ENCODE results near the gene ITPRIPL2. TPM values are rescaled to one million over a fixed set of nuclear protein-coding genes. Genes with fewer than 3 reads are reported as not detected.

Gene ITPRIPL2
- polyA plus RNA-seq, 6 donors from 2014 or later: 0.27 to 0.95 (median 0.58) TPM; not detected in 1

DNA sequence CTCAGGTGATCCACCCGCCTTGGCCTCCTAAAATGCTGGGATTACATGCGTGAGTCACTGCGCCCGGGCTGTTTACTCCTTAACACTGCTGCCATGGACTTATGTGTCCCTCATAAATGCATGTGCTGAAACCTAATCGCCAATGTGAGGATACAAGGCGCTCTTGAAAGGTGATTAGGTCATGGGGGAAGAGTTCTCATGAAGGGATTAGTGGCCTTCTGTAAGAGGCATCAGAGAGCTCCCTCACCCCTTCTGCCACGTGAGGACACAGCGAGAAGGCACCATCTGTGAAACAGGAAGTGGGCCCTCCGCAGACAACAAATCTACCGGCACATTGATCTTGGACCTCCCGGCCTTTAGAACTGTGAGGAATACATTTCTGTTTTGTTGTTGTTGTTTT is 19.1 kb downstream of the ITPRIPL2 start:
- Mint-ChIP-seq H3K4me1 (peaks cover 11 to 31% (median 12%) of the 10 kb centered on the region in 3 donors), H3K36me3 (no peaks in the 10 kb centered on the region), H3K9me3 (no peaks in the 10 kb centered on the region), H3K27ac (no peak overlapping the region), H3K27me3 (peaks cover 0 to 9% (median 7%) of the 10 kb centered on the region in 3 donors), H3K4me3 (no peak overlapping the region)
- DNase-seq: no peak
- ATAC-seq (ENCODE audit: low read depth in 2 of 2): no peak

DNA sequence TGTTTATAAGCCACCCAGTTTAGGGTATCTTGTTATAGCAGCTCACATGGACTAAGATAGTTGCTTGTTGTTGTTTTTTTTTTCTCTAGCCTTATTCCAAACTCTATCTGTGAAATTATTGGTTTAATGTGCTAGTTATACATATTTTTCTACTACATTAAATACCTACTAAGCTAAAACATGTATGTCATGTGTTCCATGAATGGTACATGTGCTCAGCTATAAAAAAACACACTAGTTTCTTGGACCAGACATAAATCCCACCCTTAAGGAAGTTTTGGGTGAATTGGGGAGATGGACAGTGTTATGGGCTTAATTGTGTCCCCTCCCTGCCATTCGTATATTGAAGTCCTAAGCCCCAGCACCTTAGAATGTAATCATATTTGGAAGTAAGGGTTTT is 19.8 kb downstream of the ITPRIPL2 start:
- no peak overlapping the region for H3K4me3 Mint-ChIP-seq
- no peaks in the 10 kb centered on the region for H3K36me3 Mint-ChIP-seq
- no peaks in the 10 kb centered on the region for H3K9me3 Mint-ChIP-seq

DNA sequence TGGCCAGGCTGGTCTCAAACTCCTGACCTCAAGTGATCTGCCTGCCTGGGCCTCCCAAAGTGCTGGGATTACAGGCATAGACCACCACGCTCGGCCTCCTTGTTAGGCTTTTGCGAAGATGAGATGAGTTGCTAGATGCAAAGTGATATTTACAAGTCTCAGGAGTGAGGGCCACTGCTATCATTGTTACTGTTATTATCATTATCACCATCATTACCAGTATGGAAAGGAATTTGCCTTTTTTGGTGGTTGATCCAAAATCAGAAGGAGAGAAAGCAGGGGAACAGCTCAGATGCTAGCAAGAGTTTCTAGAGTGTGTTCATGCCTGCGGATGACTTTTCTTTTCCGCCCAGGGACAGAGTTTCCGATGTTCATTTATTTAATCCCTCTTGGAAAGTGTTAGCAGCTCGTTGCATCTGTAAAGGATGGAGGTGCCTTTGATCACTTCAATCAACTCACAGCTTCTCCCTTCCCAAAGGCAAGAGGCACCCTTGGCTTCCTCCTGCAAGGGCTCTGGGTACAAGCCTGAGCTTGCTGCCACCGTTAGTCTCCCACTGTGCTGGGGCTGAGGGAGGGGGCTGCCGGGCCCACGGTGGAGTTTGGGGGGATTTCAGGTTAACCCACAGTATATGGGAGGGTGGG is 21.6 kb downstream of the ITPRIPL2 start:
- DNase-seq (no peak), ATAC-seq (ENCODE audit: low read depth in 2 of 2) (no peak)
- H3K9me3 Mint-ChIP-seq: no peaks in the 10 kb centered on the region
- no peak overlapping the region for H3K4me3 Mint-ChIP-seq
- H3K4me1 Mint-ChIP-seq: peaks cover 11 to 29% (median 12%) of the 10 kb centered on the region in 3 donors
- peaks cover 9 to 14% (median 11%) of the 10 kb centered on the region in 3 donors for H3K27me3 Mint-ChIP-seq
- no peaks in the 10 kb centered on the region for H3K36me3 Mint-ChIP-seq
- no peak overlapping the region for H3K27ac Mint-ChIP-seq

More for the DNA sequence above, 19.8 kb downstream of the ITPRIPL2 start:
- H3K4me1 Mint-ChIP-seq: peaks cover 11 to 31% (median 12%) of the 10 kb centered on the region in 3 donors
- DNase-seq: no peak
- no peak overlapping the region for H3K27ac Mint-ChIP-seq
- ATAC-seq (ENCODE audit: low read depth in 2 of 2): no peak
- peaks cover 0 to 9% (median 7%) of the 10 kb centered on the region in 3 donors for H3K27me3 Mint-ChIP-seq

DNA sequence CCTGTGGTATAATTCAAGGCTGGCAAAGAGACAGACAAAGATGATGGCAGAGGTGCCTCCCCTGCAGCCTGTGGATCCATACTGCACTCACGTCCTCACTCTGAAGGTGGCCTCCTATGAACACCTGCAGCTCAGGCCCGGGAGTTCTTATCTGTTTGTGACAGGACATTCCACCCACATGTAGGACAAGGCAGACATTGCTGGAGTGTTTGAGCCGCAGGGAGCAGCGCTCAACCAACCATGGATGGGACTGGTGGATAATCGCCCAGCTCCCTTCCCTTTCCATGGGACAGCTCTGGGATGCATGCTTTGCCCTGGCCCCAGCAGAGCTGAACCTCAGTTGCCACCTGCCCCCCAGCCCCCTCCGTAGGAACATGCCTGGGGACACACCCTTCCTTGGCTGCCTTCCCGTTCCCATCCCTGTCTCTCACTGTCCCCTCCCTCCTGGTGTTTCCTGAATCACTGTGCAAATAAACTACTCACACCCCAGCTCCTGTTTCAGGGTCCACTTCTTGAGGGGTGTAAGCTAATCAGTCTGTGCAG is 22.2 kb downstream of the ITPRIPL2 start:
- ATAC-seq (ENCODE audit: low read depth in 2 of 2): no peak
- Mint-ChIP-seq H3K27ac (no peak overlapping the region), H3K4me1 (peaks cover 6 to 22% (median 6%) of the 10 kb centered on the region in 3 donors), H3K36me3 (no peaks in the 10 kb centered on the region), H3K27me3 (peaks cover 16 to 20% (median 17%) of the 10 kb centered on the region in 3 donors), H3K4me3 (no peak overlapping the region), H3K9me3 (no peaks in the 10 kb centered on the region)
- no peak for DNase-seq

DNA sequence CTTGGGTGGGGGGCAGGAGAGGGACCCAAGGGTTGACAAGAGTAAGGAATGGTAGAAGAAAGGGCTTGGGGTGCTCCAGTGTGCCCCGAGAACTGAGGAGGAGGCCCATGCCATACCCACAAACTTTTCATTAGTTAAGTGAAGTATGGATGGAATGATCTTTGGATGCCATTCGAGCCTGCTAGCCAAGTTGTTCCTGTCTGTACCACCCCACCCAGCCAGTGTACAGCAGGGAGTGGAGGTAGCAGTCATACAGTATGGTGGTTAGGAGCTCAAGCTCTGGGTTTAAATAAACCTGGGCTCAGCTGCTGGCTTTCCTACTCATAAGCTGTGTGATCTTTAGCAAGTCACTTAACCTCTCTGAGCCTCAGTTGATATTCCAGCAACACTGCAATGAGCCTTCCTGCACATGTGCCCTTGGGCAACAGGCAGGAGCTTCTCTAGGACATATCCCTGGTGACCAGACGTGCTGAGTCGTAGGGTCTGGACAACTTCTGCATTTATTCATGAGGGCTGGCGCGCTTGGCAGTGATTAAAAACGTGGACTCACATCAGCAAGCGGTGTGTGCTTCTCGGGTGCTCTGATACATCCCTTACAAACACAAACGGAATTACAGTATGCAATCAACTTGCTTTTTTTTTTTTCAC is 22.9 kb downstream of the ITPRIPL2 start:
- no peak for ATAC-seq (ENCODE audit: low read depth in 2 of 2)
- peaks cover 0 to 15% (median 0%) of the 10 kb centered on the region in 3 donors for H3K4me1 Mint-ChIP-seq
- no peak for DNase-seq
- no peak overlapping the region for H3K4me3 Mint-ChIP-seq
- no peak overlapping the region for H3K27ac Mint-ChIP-seq
- H3K36me3 Mint-ChIP-seq: no peaks in the 10 kb centered on the region
- peaks cover 19 to 20% (median 20%) of the 10 kb centered on the region in 3 donors for H3K27me3 Mint-ChIP-seq
- no peaks in the 10 kb centered on the region for H3K9me3 Mint-ChIP-seq

DNA sequence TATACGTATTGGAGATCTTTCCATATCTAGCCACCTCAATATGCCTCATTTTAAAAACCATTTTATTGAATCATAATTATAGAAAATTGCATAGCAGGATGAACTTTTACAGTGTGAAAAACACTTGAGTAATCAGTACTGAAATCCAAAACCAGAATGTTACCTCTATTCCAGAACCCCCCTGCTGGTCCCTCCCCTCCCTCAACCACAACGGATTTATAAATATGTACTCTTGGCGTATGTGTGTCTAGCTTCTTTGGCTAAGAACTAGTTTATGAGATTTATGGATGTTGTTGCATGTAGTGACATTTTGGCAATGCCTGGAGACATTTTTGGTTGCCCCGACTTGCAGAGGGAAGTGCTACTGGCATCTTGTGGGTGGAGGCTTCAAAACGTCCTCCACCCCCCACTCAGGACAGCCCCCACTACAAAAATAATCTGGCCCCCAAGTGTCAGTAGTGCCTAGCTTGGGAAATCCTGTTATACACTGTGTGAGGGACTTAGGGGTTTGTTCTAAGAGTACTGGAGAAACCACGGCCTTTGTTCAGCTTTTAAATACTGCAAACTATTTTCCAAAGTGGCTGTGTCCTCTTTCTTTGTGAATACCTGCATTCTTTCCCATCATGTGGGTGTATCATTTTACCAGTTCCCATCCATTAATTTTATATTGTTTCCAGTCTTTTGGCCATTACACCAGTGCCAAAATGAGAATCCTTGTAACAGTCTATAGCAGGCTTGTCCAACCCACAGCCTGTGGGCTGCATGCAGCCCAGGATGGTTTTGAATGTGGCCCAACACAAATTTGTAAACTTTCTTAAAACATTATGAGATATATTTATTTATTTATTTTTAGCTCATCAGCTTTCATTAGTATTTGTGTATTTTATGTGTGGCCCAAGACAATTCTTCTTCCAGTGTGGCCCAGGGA is 23.7 kb downstream of the ITPRIPL2 start:
- no peak for ATAC-seq (ENCODE audit: low read depth in 2 of 2)
- peak overlapping the region in 1 of 6 donors; percentile 39 for H3K27ac Mint-ChIP-seq
- H3K27me3 Mint-ChIP-seq: peaks cover 19 to 23% (median 21%) of the 10 kb centered on the region in 3 donors
- peaks cover 0 to 10% (median 0%) of the 10 kb centered on the region in 3 donors for H3K4me1 Mint-ChIP-seq
- no peak overlapping the region for H3K4me3 Mint-ChIP-seq
- no peak for DNase-seq
- no peaks in the 10 kb centered on the region for H3K9me3 Mint-ChIP-seq
- H3K36me3 Mint-ChIP-seq: no peaks in the 10 kb centered on the region

DNA sequence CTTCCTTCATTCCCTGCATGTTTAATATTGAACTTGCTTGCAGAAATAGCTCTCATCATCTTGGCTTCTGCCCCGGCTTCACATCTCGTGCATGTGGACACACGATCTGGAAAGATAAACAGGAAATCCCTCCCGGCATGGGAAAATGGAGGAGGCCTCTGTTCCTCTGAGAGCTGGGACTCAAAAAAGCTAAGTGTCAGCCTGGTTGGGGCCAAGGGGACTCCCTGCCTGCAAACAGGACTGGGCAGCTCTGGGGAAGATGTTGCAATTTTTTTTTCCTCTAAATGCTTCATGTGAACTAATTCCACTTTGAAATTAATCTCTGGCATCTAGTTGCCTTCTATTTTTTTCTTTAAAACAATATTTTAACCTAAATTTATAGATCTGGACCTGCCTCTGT is 24.8 kb downstream of the ITPRIPL2 start:
- Mint-ChIP-seq H3K4me1 (no peaks in the 10 kb centered on the region), H3K36me3 (no peaks in the 10 kb centered on the region), H3K9me3 (no peaks in the 10 kb centered on the region), H3K27ac (no peak overlapping the region), H3K4me3 (no peak overlapping the region), H3K27me3 (peaks cover 19 to 25% (median 23%) of the 10 kb centered on the region in 3 donors)
- ATAC-seq (ENCODE audit: low read depth in 2 of 2) (no peak), DNase-seq (no peak)

DNA sequence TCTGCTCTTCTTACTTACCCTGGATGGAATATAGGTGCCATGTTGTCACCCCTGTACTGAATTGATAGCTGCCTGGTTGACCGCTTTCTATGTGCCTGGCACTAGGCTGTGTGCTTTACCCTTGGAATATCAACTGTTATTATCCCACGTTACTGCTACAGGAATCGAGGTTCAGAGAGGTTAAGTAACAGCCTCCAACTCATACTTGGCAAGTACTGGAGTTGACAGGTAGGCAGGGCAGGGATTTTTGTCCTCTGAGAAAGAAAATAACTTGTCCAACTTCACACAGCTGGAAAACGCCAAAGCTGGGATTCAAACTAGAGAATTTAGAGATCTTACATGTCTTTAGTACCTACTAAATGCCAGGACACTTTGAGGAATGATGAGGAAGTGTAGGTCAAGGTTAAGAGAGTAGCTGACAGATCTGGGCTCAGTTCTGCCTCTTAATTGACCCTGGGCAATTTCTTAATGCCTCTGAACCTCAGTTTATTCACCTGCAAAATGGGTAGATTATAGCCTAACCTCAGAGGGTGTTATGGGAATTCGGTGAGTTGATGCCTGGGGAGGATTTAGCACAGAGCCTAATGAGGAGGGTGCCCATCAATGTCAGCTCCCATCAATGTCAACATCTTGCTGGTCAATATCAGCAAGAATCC is 25.8 kb downstream of the ITPRIPL2 start:
- Mint-ChIP-seq H3K4me1 (no peaks in the 10 kb centered on the region), H3K27me3 (peaks cover 22 to 30% (median 26%) of the 10 kb centered on the region in 3 donors), H3K27ac (no peak overlapping the region), H3K36me3 (no peaks in the 10 kb centered on the region), H3K9me3 (no peaks in the 10 kb centered on the region), H3K4me3 (no peak overlapping the region)
- DNase-seq (no peak), ATAC-seq (ENCODE audit: low read depth in 2 of 2) (no peak)

DNA sequence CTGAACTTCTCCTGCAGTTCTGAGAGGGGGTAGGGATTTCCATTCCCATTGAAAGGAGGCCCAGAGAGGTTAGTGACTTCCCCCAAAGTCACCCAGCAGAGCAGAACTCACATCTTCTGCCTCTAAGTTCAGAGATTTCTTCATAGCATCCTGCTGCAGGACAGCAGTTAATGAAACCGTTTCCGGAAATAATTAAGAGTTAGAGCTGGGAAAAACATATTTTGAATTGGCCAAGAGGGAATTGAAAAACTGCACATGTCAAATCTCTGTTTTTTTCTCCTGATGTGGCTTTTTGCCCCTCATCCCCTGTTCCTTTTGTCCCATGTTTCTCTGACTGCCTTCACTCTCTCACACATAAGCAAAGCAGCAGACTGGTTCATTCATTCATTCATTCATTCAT is 26.6 kb downstream of the ITPRIPL2 start:
- Mint-ChIP-seq H3K4me3 (no peak overlapping the region), H3K27ac (no peak overlapping the region), H3K27me3 (peaks cover 27 to 33% (median 28%) of the 10 kb centered on the region in 3 donors), H3K4me1 (no peaks in the 10 kb centered on the region), H3K36me3 (no peaks in the 10 kb centered on the region), H3K9me3 (no peaks in the 10 kb centered on the region)
- ATAC-seq (ENCODE audit: low read depth in 2 of 2) (no peak), DNase-seq (no peak)

DNA sequence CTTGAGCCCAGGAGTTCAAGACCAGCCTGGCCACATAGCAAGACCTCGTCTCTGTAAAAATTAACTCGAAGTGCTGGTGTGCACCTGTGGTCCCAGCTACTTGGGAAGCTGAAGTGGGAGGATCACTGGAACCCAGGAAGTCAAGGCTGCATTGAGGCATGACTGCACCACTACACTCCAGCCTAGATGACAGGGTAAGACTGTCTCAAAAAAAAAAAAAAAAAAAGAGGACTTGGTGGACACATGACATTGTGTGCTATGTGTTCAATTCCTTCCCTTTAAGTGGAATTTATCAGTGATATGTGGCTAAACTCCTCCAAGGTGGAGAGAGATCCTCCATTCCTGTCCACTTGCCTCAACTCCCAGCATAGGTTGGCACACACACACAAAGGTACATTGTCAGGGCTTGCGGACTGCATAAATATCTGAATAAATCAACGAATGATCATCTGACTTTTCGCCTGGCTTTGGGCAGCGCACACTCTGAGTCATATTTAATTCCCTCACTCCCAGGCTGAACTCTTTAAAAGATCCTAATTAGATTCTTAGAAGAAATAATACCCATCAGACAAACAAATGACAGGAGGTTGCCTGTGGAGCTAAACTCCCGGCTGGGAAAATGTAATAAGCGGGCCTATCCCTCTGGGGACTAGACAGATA is 29.3 kb downstream of the ITPRIPL2 start:
- DNase-seq (no peak), ATAC-seq (ENCODE audit: low read depth in 2 of 2) (no peak)
- peaks cover 18 to 33% (median 29%) of the 10 kb centered on the region in 3 donors for H3K27me3 Mint-ChIP-seq
- H3K27ac Mint-ChIP-seq: no peak overlapping the region
- H3K4me3 Mint-ChIP-seq: no peak overlapping the region
- H3K36me3 Mint-ChIP-seq: no peaks in the 10 kb centered on the region
- H3K9me3 Mint-ChIP-seq: peaks cover 0 to 7% (median 4%) of the 10 kb centered on the region in 7 donors
- H3K4me1 Mint-ChIP-seq: no peaks in the 10 kb centered on the region

DNA sequence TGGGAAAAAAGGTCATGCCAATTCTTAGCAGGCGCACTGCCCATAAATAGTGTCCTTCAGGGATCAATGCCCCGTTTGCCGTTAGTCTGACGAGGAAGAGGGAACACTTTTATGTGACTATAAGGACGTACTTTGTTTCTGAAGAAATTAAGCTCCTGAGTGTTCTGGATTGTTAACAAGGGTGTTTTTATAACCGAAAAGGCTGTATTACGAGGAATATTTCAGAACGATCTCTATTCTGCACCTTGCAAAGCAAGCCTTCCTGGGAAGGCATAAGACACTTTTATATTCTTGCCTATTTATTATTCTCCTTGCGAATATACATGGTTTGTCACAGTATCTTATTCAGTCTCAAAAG is 29.8 kb downstream of the ITPRIPL2 start:
- Mint-ChIP-seq H3K27me3 (peaks cover 24 to 33% (median 29%) of the 10 kb centered on the region in 3 donors), H3K36me3 (no peaks in the 10 kb centered on the region), H3K9me3 (peaks cover 0 to 12% (median 7%) of the 10 kb centered on the region in 7 donors), H3K27ac (no peak overlapping the region), H3K4me1 (no peaks in the 10 kb centered on the region), H3K4me3 (no peak overlapping the region)
- DNase-seq (no peak), ATAC-seq (ENCODE audit: low read depth in 2 of 2) (no peak)

DNA sequence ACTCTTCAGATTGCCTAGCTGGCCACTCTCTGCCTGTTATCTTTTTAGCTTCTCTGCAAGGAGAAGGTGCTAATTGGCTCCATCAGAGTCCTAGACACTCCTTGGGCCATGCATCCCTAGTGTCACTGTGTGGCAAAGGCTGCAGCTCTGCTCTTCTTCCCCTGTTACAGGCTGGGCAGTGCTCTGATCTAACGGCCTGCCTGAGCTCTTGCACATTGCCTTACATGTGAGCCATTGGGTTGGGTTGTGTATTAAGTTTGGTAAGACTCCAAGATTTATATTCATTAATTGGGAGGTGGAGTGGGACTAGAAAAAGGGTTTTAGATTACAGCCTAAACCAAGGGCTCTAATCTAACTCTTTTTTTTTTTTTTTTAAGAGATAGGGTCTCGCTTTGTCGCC is 31.2 kb downstream of the ITPRIPL2 start:
- no peaks in the 10 kb centered on the region for H3K4me1 Mint-ChIP-seq
- H3K27me3 Mint-ChIP-seq: peaks cover 27 to 32% (median 28%) of the 10 kb centered on the region in 3 donors
- peaks cover 0 to 14% (median 7%) of the 10 kb centered on the region in 7 donors for H3K9me3 Mint-ChIP-seq
- no peaks in the 10 kb centered on the region for H3K36me3 Mint-ChIP-seq
- H3K4me3 Mint-ChIP-seq: no peak overlapping the region
- no peak for ATAC-seq (ENCODE audit: low read depth in 2 of 2)
- no peak for DNase-seq
- H3K27ac Mint-ChIP-seq: no peak overlapping the region
